Measurements from ENCODE around the gene PDE4D.

GRCh38 chr5:59081693-59082092 is 811.8 kb downstream of the PDE4D start:
- no peak for TF ChIP-seq CTCF (conservative IDR thresholded peaks at IDR 0.05; ENCODE audit: low read depth, low read length)
- TF ChIP-seq EZH2 (IDR thresholded peaks at IDR 0.05; ENCODE audit: low read length, unreplicated experiment), result no peak
